Calu3 (cell line): ENCODE data around the gene FYTTD1. TPM values are rescaled to one million over a fixed set of nuclear protein-coding genes. Genes with fewer than 3 reads are reported as not detected.

ENCODE experiments used
- BruUV-seq: library from RNA; stranded (reverse); fragments of 400-500 nt; replicated peaks from 2 replicates; lab custom pipeline; 2021; lab: Mats Ljungman, UMichigan
- CTCF ChIA-PET: fragments of 300-600 bp; sonication (Branson Sonifier 250); formaldehyde crosslinking; loops from one replicate; lab custom pipeline; 2022; ENCODE audit warnings: antibody characterized with exemption; lab: Charles Lee
- DNase-seq: peaks from one replicate; pipeline ENCODE4 v3.0.0; 2022
- H3K27ac Mint-ChIP-seq: one replicate; pipeline ENCODE4 v1.8.0; 2022; ENCODE audit warnings: mixed read lengths; ENCODE audit not compliant: unreplicated experiment
- H3K27me3 Mint-ChIP-seq: one replicate; pipeline ENCODE4 v1.8.0; 2022; ENCODE audit warnings: mixed read lengths; ENCODE audit not compliant: unreplicated experiment
- H3K36me3 Mint-ChIP-seq: one replicate; pipeline ENCODE4 v1.8.0; 2022; ENCODE audit warnings: mild to moderate bottlenecking, moderate library complexity, mixed read lengths; ENCODE audit not compliant: insufficient read depth, unreplicated experiment
- H3K4me1 Mint-ChIP-seq: one replicate; pipeline ENCODE4 v1.8.0; 2022; ENCODE audit warnings: mild to moderate bottlenecking, low read depth, mixed read lengths; ENCODE audit not compliant: unreplicated experiment
- H3K4me3 Mint-ChIP-seq: one replicate; pipeline ENCODE4 v1.8.0; 2022; ENCODE audit warnings: mild to moderate bottlenecking, low read depth, moderate library complexity, mixed read lengths; ENCODE audit not compliant: unreplicated experiment
- H3K9me3 Mint-ChIP-seq: one replicate; pipeline ENCODE4 v1.8.0; 2022; ENCODE audit warnings: low read depth, mixed read lengths; ENCODE audit not compliant: unreplicated experiment
- intact Hi-C: fragments of 100-400 bp; cut with micrococcal nuclease; formaldehyde crosslinking; loops from one replicate; pipeline ENCODE4 v1.10.0; 2022; ENCODE audit not compliant: unreplicated experiment
- total RNA-seq: library from RNA; stranded (reverse); gene quantifications from 2 replicates; pipeline ENCODE4 v1.2.3, GENCODE V29; 2022
- TF ChIP-seq, protein P1 (sequence below): fragments of 200-600 bp; IDR thresholded peaks from one replicate; pipeline ENCODE4 v1.8.0; 2022; ENCODE audit warnings: antibody characterized with exemption; ENCODE audit not compliant: unreplicated experiment

Gene FYTTD1
- total RNA-seq, 1 experiment from 2014 or later, result 37.6 TPM

DNA sequence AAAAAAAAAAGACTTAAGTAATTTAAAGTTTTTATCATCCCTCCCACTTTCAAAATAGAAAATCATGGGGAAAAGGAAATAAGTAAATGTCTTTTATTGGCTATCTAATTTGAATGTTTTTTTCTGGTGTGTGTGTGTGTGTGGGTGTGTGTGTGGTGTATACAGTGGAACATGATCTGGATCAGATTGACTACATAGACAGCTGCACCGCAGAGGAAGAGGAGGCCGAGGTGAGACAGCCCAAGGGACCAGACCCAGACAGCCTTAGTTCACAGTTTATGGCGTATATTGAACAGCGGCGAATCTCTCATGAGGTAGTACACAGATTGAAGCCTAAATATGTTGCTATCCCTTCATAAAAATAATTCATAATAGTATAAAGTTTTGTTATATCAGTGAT, 85.8 kb downstream of the FYTTD1 start:
- intact Hi-C loops, result no loop called here
- TF ChIP-seq, protein P1, sequence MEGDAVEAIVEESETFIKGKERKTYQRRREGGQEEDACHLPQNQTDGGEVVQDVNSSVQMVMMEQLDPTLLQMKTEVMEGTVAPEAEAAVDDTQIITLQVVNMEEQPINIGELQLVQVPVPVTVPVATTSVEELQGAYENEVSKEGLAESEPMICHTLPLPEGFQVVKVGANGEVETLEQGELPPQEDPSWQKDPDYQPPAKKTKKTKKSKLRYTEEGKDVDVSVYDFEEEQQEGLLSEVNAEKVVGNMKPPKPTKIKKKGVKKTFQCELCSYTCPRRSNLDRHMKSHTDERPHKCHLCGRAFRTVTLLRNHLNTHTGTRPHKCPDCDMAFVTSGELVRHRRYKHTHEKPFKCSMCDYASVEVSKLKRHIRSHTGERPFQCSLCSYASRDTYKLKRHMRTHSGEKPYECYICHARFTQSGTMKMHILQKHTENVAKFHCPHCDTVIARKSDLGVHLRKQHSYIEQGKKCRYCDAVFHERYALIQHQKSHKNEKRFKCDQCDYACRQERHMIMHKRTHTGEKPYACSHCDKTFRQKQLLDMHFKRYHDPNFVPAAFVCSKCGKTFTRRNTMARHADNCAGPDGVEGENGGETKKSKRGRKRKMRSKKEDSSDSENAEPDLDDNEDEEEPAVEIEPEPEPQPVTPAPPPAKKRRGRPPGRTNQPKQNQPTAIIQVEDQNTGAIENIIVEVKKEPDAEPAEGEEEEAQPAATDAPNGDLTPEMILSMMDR, result no peak
- no peaks in the 10 kb centered on the region for H3K9me3 Mint-ChIP-seq
- H3K27ac Mint-ChIP-seq, result no peak overlapping the region
- no TSS peak for BruUV-seq
- peaks cover 7% of the 10 kb centered on the region for H3K36me3 Mint-ChIP-seq
- no peak overlapping the region for H3K4me3 Mint-ChIP-seq
- DNase-seq, result no peak
- CTCF ChIA-PET, result no interaction called here
- no peaks in the 10 kb centered on the region for H3K4me1 Mint-ChIP-seq
- no peaks in the 10 kb centered on the region for H3K27me3 Mint-ChIP-seq

GRCh38 chr3:197836244-197836643, 86.6 kb downstream of the FYTTD1 start:
- intact Hi-C loops, result no loop called here
- TF ChIP-seq, protein P1, result no peak
- no TSS peak for BruUV-seq
- DNase-seq, result no peak
- no peak overlapping the region for H3K27ac Mint-ChIP-seq
- no peak overlapping the region for H3K4me3 Mint-ChIP-seq
- peaks cover 9% of the 10 kb centered on the region for H3K36me3 Mint-ChIP-seq
- H3K27me3 Mint-ChIP-seq, result no peaks in the 10 kb centered on the region
- CTCF ChIA-PET, result no interaction called here
- H3K9me3 Mint-ChIP-seq, result no peaks in the 10 kb centered on the region
- no peaks in the 10 kb centered on the region for H3K4me1 Mint-ChIP-seq

Other genes with a start within 250 kb of the FYTTD1 start
- gene BDH1, start 193.9 kb upstream of the FYTTD1 start, total RNA-seq, result 49.0 and 56.7 TPM in 2 replicates
- gene RUBCN, start 13.0 kb upstream of the FYTTD1 start, total RNA-seq, result 22.9 and 32.2 TPM in 2 replicates
- gene LRCH3, start 41.4 kb downstream of the FYTTD1 start, total RNA-seq, result 39.4 and 44.6 TPM in 2 replicates
- 658 and 711 TPM in 2 replicates for gene RPL35A, start 200.3 kb downstream of the FYTTD1 start, total RNA-seq
- gene LMLN, start 210.3 kb downstream of the FYTTD1 start, total RNA-seq, result 7.0 and 7.6 TPM in 2 replicates